ENCODE data around the gene ABI1.

ABI1 gene

GRCh38 chr10:26770069-26770468 lies 90.7 kb downstream of the ABI1 start:
- no peak for DNase-seq (ENCODE audit: low read depth in 2 of 2)

GRCh38 chr10:26765549-26765948 lies 95.2 kb downstream of the ABI1 start:
- no peak for DNase-seq (ENCODE audit: low read depth in 2 of 2)

GRCh38 chr10:26759008-26759407 lies 101.8 kb downstream of the ABI1 start:
- no peak for DNase-seq (ENCODE audit: low read depth in 2 of 2)

GRCh38 chr10:26755443-26755903 lies 105.3 kb downstream of the ABI1 start:
- DNase-seq (ENCODE audit: low read depth in 2 of 2): no peak

DNA sequence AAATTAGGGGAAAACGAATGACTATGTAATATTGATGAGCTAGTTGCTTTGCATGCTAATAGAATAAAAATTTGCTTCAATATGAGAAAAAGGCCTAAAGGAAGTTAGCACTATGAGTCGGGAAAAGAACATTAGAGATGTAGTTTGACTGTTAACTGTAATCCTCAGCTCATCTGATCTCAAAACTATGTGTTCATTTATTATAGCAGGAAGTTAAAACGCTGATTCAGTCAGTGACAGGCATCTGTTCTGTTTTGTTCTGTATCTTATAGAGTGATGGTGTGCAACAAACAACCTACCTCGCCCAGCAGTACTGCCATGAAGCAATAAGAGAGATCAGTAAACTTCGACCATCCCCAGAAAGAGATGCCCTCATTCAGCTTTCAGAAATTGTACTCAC lies 114.7 kb downstream of the ABI1 start:
- DNase-seq (ENCODE audit: low read depth in 2 of 2): no peak

GRCh38 chr10:26743841-26744240 lies 116.9 kb downstream of the ABI1 start:
- DNase-seq (ENCODE audit: low read depth in 2 of 2): no peak

- no peak for DNase-seq (ENCODE audit: low read depth in 2 of 2)
Observed at GRCh38 chr10:26743091-26743490, 117.7 kb downstream of the ABI1 start.

DNA sequence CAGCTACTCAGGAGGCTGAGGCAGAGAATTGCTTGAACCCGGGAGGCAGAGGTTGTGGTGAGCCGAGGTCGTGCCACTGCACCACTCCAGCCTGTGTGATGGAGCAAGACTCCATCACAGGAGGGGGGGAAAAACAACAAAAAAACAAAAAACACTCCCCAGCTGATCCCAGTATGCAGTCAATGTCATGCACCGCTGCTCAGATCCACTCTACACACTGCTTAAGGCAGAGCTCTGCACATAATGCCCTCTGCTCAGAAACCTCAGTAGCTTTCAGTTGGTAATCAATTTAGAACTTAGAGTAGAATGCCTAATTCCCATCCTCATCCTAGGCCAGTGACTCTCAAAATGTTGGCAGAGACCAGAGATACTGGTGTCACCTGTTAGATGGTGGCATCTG lies 119.4 kb downstream of the ABI1 start:
- DNase-seq (ENCODE audit: low read depth in 2 of 2): no peak

GRCh38 chr10:26739071-26739631 lies 121.6 kb downstream of the ABI1 start:
- no peak for DNase-seq (ENCODE audit: low read depth in 2 of 2)

GRCh38 chr10:26738301-26738911 lies 122.4 kb downstream of the ABI1 start:
- DNase-seq (ENCODE audit: low read depth in 2 of 2): no peak

DNA sequence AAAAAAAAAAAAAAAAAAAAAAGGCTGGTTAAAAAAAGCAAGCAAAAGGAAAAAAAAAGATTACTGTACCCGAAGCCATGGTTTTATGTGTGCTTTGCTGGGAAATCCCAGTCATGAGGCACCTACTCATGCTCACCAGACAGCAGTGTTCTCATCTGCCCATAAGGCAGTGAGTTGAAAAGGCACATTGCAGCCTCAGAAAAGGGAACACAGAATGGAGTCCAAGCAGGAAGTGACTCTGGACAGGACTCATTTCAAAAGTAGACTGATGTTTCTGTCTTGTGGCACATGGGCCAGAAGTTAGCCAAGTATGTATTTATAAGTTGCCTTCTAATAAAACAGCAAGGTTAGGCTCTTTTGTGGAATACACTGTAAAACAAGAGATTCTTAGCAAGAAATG lies 123.0 kb downstream of the ABI1 start:
- no peak for DNase-seq (ENCODE audit: low read depth in 2 of 2)

DNA sequence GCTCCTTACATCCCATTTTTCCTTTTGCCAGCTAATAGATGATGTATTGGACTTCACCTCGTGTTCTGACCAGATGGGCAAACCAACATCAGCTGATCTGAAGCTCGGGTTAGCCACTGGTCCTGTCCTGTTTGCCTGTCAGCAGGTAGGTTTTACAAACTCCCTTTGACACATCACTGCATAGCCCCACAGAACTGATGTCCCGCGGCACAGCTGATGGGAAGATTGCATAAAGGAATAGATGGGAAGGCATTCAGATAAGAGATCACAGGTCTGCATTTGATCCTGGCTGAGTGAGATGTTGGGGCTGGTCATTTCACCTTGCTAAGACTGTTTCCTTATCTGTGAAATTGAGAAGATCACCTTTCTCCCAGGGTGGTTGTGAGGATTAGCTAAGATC lies 125.3 kb downstream of the ABI1 start:
- DNase-seq (ENCODE audit: low read depth in 2 of 2): no peak

GRCh38 chr10:26733750-26734568 lies 126.8 kb downstream of the ABI1 start:
- DNase-seq (ENCODE audit: low read depth in 2 of 2): no peak

DNA sequence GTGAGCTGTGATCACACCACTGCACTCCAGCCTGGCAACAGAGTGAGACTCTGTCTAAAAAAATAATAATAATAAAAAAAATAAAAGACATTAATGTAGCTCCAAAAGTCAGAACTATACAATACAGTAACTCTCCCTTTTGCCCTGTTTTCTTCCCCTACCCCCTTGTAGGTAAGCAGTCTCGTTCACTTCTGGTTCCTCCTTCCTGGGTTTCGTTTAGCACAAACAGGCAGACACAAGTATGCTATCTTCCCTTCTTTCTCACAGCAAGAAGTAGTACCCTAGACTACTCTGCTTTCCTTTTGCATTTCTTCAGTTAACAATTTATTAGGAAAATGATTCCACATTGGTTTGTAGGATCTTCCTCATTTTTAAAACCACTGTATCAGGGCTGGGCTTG lies 130.2 kb downstream of the ABI1 start:
- DNase-seq (ENCODE audit: low read depth in 2 of 2): no peak

DNA sequence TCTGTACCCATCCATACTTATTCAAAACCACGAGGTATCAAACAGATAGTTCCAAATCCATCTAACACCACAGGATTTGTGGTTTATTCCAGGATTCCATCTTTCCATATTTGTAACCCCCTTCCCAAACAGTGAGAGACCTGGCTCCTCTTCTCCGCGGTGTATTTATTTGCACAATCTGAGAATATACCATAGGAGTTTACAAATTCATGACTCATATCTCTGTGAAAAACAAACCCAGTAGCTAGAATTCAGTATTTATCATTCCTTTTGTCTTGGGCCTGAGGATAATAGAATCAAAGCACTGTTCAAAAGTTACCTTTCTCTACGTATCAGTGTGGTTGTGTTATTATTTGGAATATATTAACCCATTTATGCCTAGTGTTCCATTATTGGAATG lies 131.4 kb downstream of the ABI1 start:
- DNase-seq (ENCODE audit: low read depth in 2 of 2): no peak

- no peak for DNase-seq (ENCODE audit: low read depth in 2 of 2)
Observed at GRCh38 chr10:26728957-26729356, 131.8 kb downstream of the ABI1 start.

- no peak for DNase-seq (ENCODE audit: low read depth in 2 of 2)
Observed at GRCh38 chr10:26727005-26727404, 133.8 kb downstream of the ABI1 start.

GRCh38 chr10:26725837-26726727 lies 134.7 kb downstream of the ABI1 start:
- no peak for DNase-seq (ENCODE audit: low read depth in 2 of 2)

GRCh38 chr10:26723016-26723415 lies 137.7 kb downstream of the ABI1 start:
- no peak for DNase-seq (ENCODE audit: low read depth in 2 of 2)

DNA sequence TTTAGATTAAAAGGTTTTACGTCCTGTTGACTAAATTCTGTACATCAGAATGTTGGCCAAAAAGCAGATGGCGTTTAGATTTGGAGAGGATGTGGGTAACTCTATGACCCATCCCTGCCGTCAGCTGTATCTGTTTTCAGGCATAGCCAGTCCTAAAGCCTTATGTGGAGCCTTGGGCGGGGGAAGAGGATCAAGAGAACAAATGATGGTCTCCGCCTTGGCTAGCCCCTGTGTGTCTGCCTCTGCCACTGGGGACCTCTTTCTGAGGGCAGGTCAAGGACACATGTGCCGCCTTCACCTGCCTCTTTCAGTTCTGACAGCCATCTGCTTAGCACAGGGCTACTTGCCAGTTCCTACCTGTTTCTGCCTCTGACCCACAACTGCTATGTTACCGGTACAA lies 139.2 kb downstream of the ABI1 start:
- no peak for DNase-seq (ENCODE audit: low read depth in 2 of 2)

DNA sequence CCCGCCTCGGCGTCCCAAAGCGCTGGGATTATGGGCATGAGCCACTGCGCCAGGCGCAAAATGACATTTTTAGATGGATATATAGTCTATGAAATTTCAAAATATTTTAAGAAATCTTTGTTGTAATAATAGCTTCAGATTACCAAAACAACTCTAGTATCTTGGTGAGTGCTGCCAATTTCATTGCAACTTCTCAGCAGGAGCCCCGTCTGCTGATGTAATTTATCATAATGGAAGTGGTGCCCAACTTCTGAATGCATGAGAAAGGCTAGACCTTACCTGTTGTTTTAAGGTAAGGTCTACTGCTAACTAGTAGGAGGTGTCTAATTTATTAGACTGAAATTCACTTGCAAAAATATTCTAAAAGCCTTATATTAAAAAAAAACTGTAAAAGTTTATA lies 143.3 kb downstream of the ABI1 start:
- DNase-seq (ENCODE audit: low read depth in 2 of 2): no peak

- DNase-seq (ENCODE audit: low read depth in 2 of 2): no peak
Observed at GRCh38 chr10:26715137-26715487, 145.6 kb downstream of the ABI1 start.

All from stimulated activated CD4-positive, alpha-beta T cell treated with anti-CD3 and anti-CD28 coated beads, Interleukin-1b, Interleukin-23, amount 100 ng/mL, for 1 hour (primary cell).